HepG2 (cell line): ENCODE data around the gene XPO5. TPM values are rescaled to one million over a fixed set of nuclear protein-coding genes. Genes with fewer than 3 reads are reported as not detected.

Experiments
- ELF3 ChIP-seq: IDR thresholded peaks from 2 replicates; pipeline ENCODE4 v1.6.1; 2016; ENCODE audit warnings: missing genetic modification reagents, missing compliant biosample characterization
- ERF ChIP-seq: IDR thresholded peaks from 2 replicates; pipeline ENCODE4 v1.6.1; 2018; ENCODE audit warnings: missing biosample characterization, missing genetic modification reagents
- GATAD2A ChIP-seq: IDR thresholded peaks from 2 replicates; pipeline ENCODE4 v1.6.1; 2016
- KDM4B ChIP-seq: sonication (generic); formaldehyde crosslinking; IDR thresholded peaks from 2 replicates; pipeline ENCODE4 v1.4.0; 2020; ENCODE audit warnings: missing genetic modification reagents
- KDM6A ChIP-seq: IDR thresholded peaks from 2 replicates; pipeline ENCODE4 v1.6.1; 2016; ENCODE audit warnings: low read depth
- MAFK ChIP-seq, 2 experiments: IDR thresholded peaks in 1 of 2; conservative IDR thresholded peaks in 1 of 2; 2 replicates each; pipeline ENCODE4 v1.6.1; 2011; ENCODE audit warnings: improper control_type of control experiment in 2 of 2, low read length in 2 of 2
- MIER3 ChIP-seq: IDR thresholded peaks from 2 replicates; pipeline ENCODE4 v1.6.1; 2016; ENCODE audit warnings: missing compliant biosample characterization, borderline replicate concordance
- NR2F1 ChIP-seq, 2 experiments: fragments of 450-650 bp in 1 of 2; formaldehyde crosslinking in 1 of 2; IDR thresholded peaks; 2 replicates each; pipeline versions ENCODE4 v1.5.0 to v1.6.1; 2016 to 2020; ENCODE audit warnings: mild to moderate bottlenecking in 1 of 2, missing compliant biosample characterization in 1 of 2, missing genetic modification reagents in 1 of 2, moderate library complexity in 1 of 2
- PAWR ChIP-seq: sonication (generic); formaldehyde crosslinking; IDR thresholded peaks from 2 replicates; pipeline ENCODE4 v1.4.0; 2020; ENCODE audit warnings: missing genetic modification reagents, mild to moderate bottlenecking, borderline replicate concordance
- PRPF4 ChIP-seq: fragments of 200-400 bp; formaldehyde crosslinking; IDR thresholded peaks from 2 replicates; pipeline ENCODE4 v1.6.1; 2016; ENCODE audit warnings: low read length, low read depth; ENCODE audit not compliant: poor library complexity, severe bottlenecking
- RNF2 ChIP-seq: fragments of 450-650 bp; conservative IDR thresholded peaks from 2 replicates; pipeline ENCODE4 v1.6.1; 2016; ENCODE audit warnings: low read depth
- SETDB1 ChIP-seq: sonication (generic); formaldehyde crosslinking; IDR thresholded peaks from 2 replicates; pipeline ENCODE4 v1.5.1; 2020; ENCODE audit warnings: missing genetic modification reagents, mild to moderate bottlenecking, borderline replicate concordance
- TBX2 ChIP-seq: sonication (generic); formaldehyde crosslinking; IDR thresholded peaks from 2 replicates; pipeline ENCODE4 v1.5.0; 2020; ENCODE audit warnings: missing genetic modification reagents, mild to moderate bottlenecking, borderline replicate concordance
- ZFAT ChIP-seq: sonication (generic); formaldehyde crosslinking; conservative IDR thresholded peaks from 2 replicates; pipeline ENCODE4 v1.8.1; 2023; ENCODE audit warnings: missing genetic modification reagents, inconsistent platforms
- ZNF20 ChIP-seq: sonication (generic); formaldehyde crosslinking; IDR thresholded peaks from 2 replicates; pipeline ENCODE4 v1.4.0; 2020; ENCODE audit warnings: mild to moderate bottlenecking, moderate library complexity, missing genetic modification reagents
- ZNF382 ChIP-seq: sonication (generic); formaldehyde crosslinking; IDR thresholded peaks from 2 replicates; pipeline ENCODE4 v1.5.0; 2020; ENCODE audit warnings: missing genetic modification reagents, mild to moderate bottlenecking, borderline replicate concordance
- ZNF510 ChIP-seq: sonication (generic); formaldehyde crosslinking; IDR thresholded peaks from 2 replicates; pipeline ENCODE4 v1.4.0; 2020; ENCODE audit warnings: low read depth, mild to moderate bottlenecking, missing genetic modification reagents
- ZNF546 ChIP-seq: sonication (generic); formaldehyde crosslinking; conservative IDR thresholded peaks from 2 replicates; pipeline ENCODE4 v1.8.1; 2023; ENCODE audit warnings: mild to moderate bottlenecking, missing genetic modification reagents
- ZNF598 ChIP-seq: sonication (generic); formaldehyde crosslinking; IDR thresholded peaks from 2 replicates; pipeline ENCODE4 v1.5.1; 2020; ENCODE audit warnings: mild to moderate bottlenecking, missing genetic modification reagents, borderline replicate concordance
- ZNF674 ChIP-seq: sonication (generic); formaldehyde crosslinking; IDR thresholded peaks from 2 replicates; pipeline ENCODE4 v1.5.0; 2020; ENCODE audit warnings: low read depth, mild to moderate bottlenecking, missing genetic modification reagents
- ZSCAN12 ChIP-seq: sonication (generic); formaldehyde crosslinking; IDR thresholded peaks from 2 replicates; pipeline ENCODE4 v1.9.0; 2021; ENCODE audit warnings: mild to moderate bottlenecking, missing genetic modification reagents
- polyA plus RNA-seq, 8 experiments: library from polyadenylated mRNA; depleted of rRNA in 3 of 8; stranded (reverse) in 7 of 8; unstranded in 1 of 8; fragments of >200 nt; fragmentation: Illumina TruSeq in 4 of 8; extraction: Trizol in 4 of 8; gene quantifications; 2 replicates each; pipeline versions ENCODE4 v1.2.1 to v1.2.3, GENCODE V29; 2011 to 2016; ENCODE audit warnings: low read depth in 4 of 8, missing spikeins in 1 of 8, mixed read lengths in 1 of 8; ENCODE audit not compliant: insufficient read depth in 1 of 8
- total RNA-seq, 5 experiments: library from RNA; depleted of rRNA; stranded (reverse); fragments of >200 nt; fragmentation: Illumina TruSeq; extraction: Trizol; gene quantifications; 2 replicates each; pipeline ENCODE4 v1.2.3, GENCODE V29; 2016; ENCODE audit warnings: low read depth in 1 of 5
- TF ChIP-seq, protein P1 (sequence below): sonication (generic); formaldehyde crosslinking; IDR thresholded peaks from 2 replicates; pipeline ENCODE4 v1.4.0; 2020; ENCODE audit warnings: mild to moderate bottlenecking, missing genetic modification reagents
- TF ChIP-seq, protein P2 (sequence below): sonication (generic); formaldehyde crosslinking; IDR thresholded peaks from 2 replicates; pipeline ENCODE4 v1.4.0; 2020; ENCODE audit warnings: missing genetic modification reagents
- TF ChIP-seq, protein P3 (sequence below): IDR thresholded peaks from 2 replicates; pipeline ENCODE4 v1.6.1; 2016; ENCODE audit warnings: missing compliant biosample characterization, missing genetic modification reagents, borderline replicate concordance

XPO5 gene
- total and polyA plus RNA-seq, 2 of the 13 experiments (the other 11 are each of a cell fraction or from before 2014, with no cell fraction given), result 52.2 to 68.0 TPM

DNA sequence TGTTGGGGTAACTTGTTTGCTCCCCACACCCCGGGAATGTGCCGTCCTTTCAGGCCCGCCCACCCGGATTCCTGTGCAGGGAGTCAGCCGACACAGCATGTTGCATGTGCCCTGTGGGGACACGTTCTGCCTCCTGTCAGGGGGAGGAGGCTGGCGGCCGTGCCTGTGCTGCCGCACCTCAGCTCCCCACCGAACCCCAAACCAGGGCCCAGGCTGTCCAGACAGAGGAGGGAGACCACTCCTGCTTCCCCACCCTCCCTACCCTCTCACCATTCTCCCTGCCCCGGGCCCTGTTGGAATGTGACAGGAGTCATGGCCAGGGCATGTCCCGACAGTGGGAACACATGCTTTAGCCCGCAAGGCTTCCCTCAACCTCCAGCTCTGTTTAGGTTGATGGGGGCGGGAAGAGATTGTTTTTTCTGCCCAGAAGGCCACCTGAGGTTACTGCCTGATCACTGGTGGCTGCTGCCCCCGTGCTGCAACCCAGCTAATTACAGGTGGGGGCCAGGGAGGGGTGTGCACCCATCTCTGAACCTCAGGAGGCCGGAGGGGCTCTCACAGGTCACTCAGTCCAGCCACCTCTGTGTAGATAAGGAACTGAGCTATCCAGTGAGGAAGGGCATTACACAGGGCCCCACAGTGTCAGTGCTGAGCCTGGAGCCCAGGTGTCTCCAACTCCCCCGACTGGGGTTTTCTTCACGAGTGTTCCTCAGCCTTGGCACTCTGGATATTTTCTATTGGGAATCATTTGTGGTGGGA, 79.3 kb downstream of the XPO5 start (continued):
- TF ChIP-seq, protein P1, sequence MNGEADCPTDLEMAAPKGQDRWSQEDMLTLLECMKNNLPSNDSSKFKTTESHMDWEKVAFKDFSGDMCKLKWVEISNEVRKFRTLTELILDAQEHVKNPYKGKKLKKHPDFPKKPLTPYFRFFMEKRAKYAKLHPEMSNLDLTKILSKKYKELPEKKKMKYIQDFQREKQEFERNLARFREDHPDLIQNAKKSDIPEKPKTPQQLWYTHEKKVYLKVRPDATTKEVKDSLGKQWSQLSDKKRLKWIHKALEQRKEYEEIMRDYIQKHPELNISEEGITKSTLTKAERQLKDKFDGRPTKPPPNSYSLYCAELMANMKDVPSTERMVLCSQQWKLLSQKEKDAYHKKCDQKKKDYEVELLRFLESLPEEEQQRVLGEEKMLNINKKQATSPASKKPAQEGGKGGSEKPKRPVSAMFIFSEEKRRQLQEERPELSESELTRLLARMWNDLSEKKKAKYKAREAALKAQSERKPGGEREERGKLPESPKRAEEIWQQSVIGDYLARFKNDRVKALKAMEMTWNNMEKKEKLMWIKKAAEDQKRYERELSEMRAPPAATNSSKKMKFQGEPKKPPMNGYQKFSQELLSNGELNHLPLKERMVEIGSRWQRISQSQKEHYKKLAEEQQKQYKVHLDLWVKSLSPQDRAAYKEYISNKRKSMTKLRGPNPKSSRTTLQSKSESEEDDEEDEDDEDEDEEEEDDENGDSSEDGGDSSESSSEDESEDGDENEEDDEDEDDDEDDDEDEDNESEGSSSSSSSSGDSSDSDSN (CRISPR knock-in tag), result 0 out of 2 replicates have a peak, but pooled peaks have one; percentile 47
- TF ChIP-seq, protein P2, sequence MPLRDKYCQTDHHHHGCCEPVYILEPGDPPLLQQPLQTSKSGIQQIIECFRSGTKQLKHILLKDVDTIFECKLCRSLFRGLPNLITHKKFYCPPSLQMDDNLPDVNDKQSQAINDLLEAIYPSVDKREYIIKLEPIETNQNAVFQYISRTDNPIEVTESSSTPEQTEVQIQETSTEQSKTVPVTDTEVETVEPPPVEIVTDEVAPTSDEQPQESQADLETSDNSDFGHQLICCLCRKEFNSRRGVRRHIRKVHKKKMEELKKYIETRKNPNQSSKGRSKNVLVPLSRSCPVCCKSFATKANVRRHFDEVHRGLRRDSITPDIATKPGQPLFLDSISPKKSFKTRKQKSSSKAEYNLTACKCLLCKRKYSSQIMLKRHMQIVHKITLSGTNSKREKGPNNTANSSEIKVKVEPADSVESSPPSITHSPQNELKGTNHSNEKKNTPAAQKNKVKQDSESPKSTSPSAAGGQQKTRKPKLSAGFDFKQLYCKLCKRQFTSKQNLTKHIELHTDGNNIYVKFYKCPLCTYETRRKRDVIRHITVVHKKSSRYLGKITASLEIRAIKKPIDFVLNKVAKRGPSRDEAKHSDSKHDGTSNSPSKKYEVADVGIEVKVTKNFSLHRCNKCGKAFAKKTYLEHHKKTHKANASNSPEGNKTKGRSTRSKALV (CRISPR knock-in tag), result 0 out of 2 replicates have a peak, but pooled peaks have one; percentile 7
- TF ChIP-seq ELF3 (CRISPR knock-in tag) (peak; percentile 49; the same call in 1 of the 2 replicates), ZNF598 (CRISPR knock-in tag) (no peak), ZNF510 (no peak), MIER3 (no peak; the same call in 1 of the 2 replicates), ZSCAN12 (CRISPR knock-in tag) (no peak), GATAD2A (peak; percentile 76), PRPF4 (no peak), NR2F1 (CRISPR knock-in tag; IDR thresholded peaks at IDR 0.05) (0 out of 4 replicates have a peak, but pooled peaks of 1 of the 2 experiments have one; percentile 23), SETDB1 (no peak), KDM6A (CRISPR knock-in tag) (peak; percentile 42; the same call in 1 of the 2 replicates), PAWR (CRISPR knock-in tag) (no peak), ZNF382 (no peak), ZFAT (CRISPR knock-in tag) (no peak), TBX2 (CRISPR knock-in tag) (peak; percentile 63; the same call in 1 of the 2 replicates), KDM4B (CRISPR knock-in tag) (no peak), ZNF546 (CRISPR knock-in tag) (no peak), MAFK (conservative IDR thresholded peaks at IDR 0.05 in 1 of 2, IDR thresholded peaks at IDR 0.05 in 1 of 2; ENCODE audit: low read length in 2 of 2) (no peak), ERF (CRISPR knock-in tag) (peak; percentile 86), ZNF20 (CRISPR knock-in tag) (no peak), ZNF674 (CRISPR knock-in tag) (no peak), RNF2 (no peak)
- TF ChIP-seq, protein P3, sequence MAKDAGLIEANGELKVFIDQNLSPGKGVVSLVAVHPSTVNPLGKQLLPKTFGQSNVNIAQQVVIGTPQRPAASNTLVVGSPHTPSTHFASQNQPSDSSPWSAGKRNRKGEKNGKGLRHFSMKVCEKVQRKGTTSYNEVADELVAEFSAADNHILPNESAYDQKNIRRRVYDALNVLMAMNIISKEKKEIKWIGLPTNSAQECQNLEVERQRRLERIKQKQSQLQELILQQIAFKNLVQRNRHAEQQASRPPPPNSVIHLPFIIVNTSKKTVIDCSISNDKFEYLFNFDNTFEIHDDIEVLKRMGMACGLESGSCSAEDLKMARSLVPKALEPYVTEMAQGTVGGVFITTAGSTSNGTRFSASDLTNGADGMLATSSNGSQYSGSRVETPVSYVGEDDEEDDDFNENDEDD, result peak; percentile 53; the same call in 1 of the 2 replicates
